Endothelial cell (in vitro differentiated cells): ENCODE measurements around the gene KCNIP1. TPM values are rescaled to one million over a fixed set of nuclear protein-coding genes. Genes with fewer than 3 reads are reported as not detected.

ENCODE experiments used
- DNase-seq: peaks from one replicate; pipeline ENCODE4 v3.0.0; 2021; ENCODE audit warnings: low spot score
- H3K27ac Mint-ChIP-seq: one replicate; pipeline ENCODE4 v1.8.0; 2021; ENCODE audit warnings: mixed read lengths, inconsistent platforms; ENCODE audit not compliant: unreplicated experiment
- H3K27me3 Mint-ChIP-seq: one replicate; pipeline ENCODE4 v1.8.0; 2021; ENCODE audit warnings: mild to moderate bottlenecking, moderate library complexity, mixed read lengths, inconsistent platforms; ENCODE audit not compliant: unreplicated experiment
- H3K36me3 Mint-ChIP-seq: one replicate; pipeline ENCODE4 v1.8.0; 2021; ENCODE audit warnings: mild to moderate bottlenecking, low read depth, mixed read lengths, inconsistent platforms; ENCODE audit not compliant: unreplicated experiment
- H3K4me1 Mint-ChIP-seq: one replicate; pipeline ENCODE4 v1.8.0; 2021; ENCODE audit warnings: mild to moderate bottlenecking, mixed read lengths, inconsistent platforms; ENCODE audit not compliant: unreplicated experiment
- H3K4me3 Mint-ChIP-seq: one replicate; pipeline ENCODE4 v1.8.0; 2021; ENCODE audit warnings: mild to moderate bottlenecking, mixed read lengths, inconsistent platforms; ENCODE audit not compliant: unreplicated experiment
- H3K9me3 Mint-ChIP-seq: one replicate; pipeline ENCODE4 v1.8.0; 2021; ENCODE audit warnings: mixed read lengths, inconsistent platforms; ENCODE audit not compliant: unreplicated experiment
- CTCF ChIP-seq: fragments of 200-600 bp; sonication (generic); IDR thresholded peaks from one replicate; pipeline ENCODE4 v1.5.0; 2021; ENCODE audit warnings: antibody characterized with exemption; ENCODE audit not compliant: unreplicated experiment
- total RNA-seq: library from RNA; stranded (reverse); fragmentation: NEBNext Ultra II Directional; extraction: Animal tissue kit (Norgen Biotek cat#: 25700); gene quantifications from one replicate; pipeline ENCODE4 v1.2.1, GENCODE V29; 2021; ENCODE audit not compliant: unreplicated experiment

KCNIP1 gene
- total RNA-seq, 1 donor from 2014 or later, result 6.1 TPM

- TF ChIP-seq CTCF, result no peak
- H3K36me3 Mint-ChIP-seq, result no peaks in the 10 kb centered on the region
- peaks cover 8% of the 10 kb centered on the region for H3K27me3 Mint-ChIP-seq
- DNase-seq, result no peak
- H3K4me1 Mint-ChIP-seq, result peaks cover 14% of the 10 kb centered on the region
- H3K9me3 Mint-ChIP-seq, result no peaks in the 10 kb centered on the region
- no peak overlapping the region for H3K4me3 Mint-ChIP-seq
- no peak overlapping the region for H3K27ac Mint-ChIP-seq
Observed at GRCh38 chr5:170627271-170627670, 123.5 kb downstream of the KCNIP1 start.

- no peak overlapping the region for H3K27ac Mint-ChIP-seq
- DNase-seq, result no peak
- no peak for TF ChIP-seq CTCF
- no peaks in the 10 kb centered on the region for H3K9me3 Mint-ChIP-seq
- no peaks in the 10 kb centered on the region for H3K36me3 Mint-ChIP-seq
- H3K4me3 Mint-ChIP-seq, result no peak overlapping the region
- H3K27me3 Mint-ChIP-seq, result peaks cover 10% of the 10 kb centered on the region
- H3K4me1 Mint-ChIP-seq, result peaks cover 21% of the 10 kb centered on the region
Observed at GRCh38 chr5:170628028-170628427, 124.2 kb downstream of the KCNIP1 start.

GRCh38 chr5:170628691-170629565 lies 125.1 kb downstream of the KCNIP1 start:
- peaks cover 11% of the 10 kb centered on the region for H3K27me3 Mint-ChIP-seq
- TF ChIP-seq CTCF, result no peak
- H3K4me1 Mint-ChIP-seq, result peaks cover 27% of the 10 kb centered on the region
- no peak overlapping the region for H3K4me3 Mint-ChIP-seq
- DNase-seq, result no peak
- no peaks in the 10 kb centered on the region for H3K9me3 Mint-ChIP-seq
- no peaks in the 10 kb centered on the region for H3K36me3 Mint-ChIP-seq
- H3K27ac Mint-ChIP-seq, result no peak overlapping the region

- no peak overlapping the region for H3K4me3 Mint-ChIP-seq
- no peaks in the 10 kb centered on the region for H3K9me3 Mint-ChIP-seq
- peaks cover 26% of the 10 kb centered on the region for H3K4me1 Mint-ChIP-seq
- H3K27me3 Mint-ChIP-seq, result peaks cover 11% of the 10 kb centered on the region
- H3K27ac Mint-ChIP-seq, result no peak overlapping the region
- no peak for TF ChIP-seq CTCF
- no peak for DNase-seq
- no peaks in the 10 kb centered on the region for H3K36me3 Mint-ChIP-seq
Observed at GRCh38 chr5:170629566-170630175, 125.9 kb downstream of the KCNIP1 start.

- H3K4me3 Mint-ChIP-seq, result no peak overlapping the region
- H3K9me3 Mint-ChIP-seq, result no peaks in the 10 kb centered on the region
- no peak for TF ChIP-seq CTCF
- H3K4me1 Mint-ChIP-seq, result peaks cover 26% of the 10 kb centered on the region
- DNase-seq, result no peak
- no peak overlapping the region for H3K27ac Mint-ChIP-seq
- peaks cover 11% of the 10 kb centered on the region for H3K27me3 Mint-ChIP-seq
- no peaks in the 10 kb centered on the region for H3K36me3 Mint-ChIP-seq
Observed at GRCh38 chr5:170630226-170630625, 126.4 kb downstream of the KCNIP1 start.
